A549 (cell line): ENCODE data around the gene SPDL1.

Experiments used
- BHLHE40 ChIP-seq: IDR thresholded peaks from 2 replicates; pipeline ENCODE4 v1.6.1; 2012; ENCODE audit warnings: low read depth, low read length, inconsistent platforms
- CBX2 ChIP-seq: fragments of 200-600 bp; sonication (generic); IDR thresholded peaks from 2 replicates; pipeline ENCODE4 v1.6.1; 2016; ENCODE audit warnings: low read depth, mild to moderate bottlenecking, borderline replicate concordance
- EP300 ChIP-seq, 2 experiments: fragments of >200 bp; sonication (Bioruptor Twin); formaldehyde crosslinking; IDR thresholded peaks; 2 replicates in 1 of 2; 3 replicates in 1 of 2; pipeline ENCODE4 v1.6.1; 2016 to 2017
- POLR2A ChIP-seq: IDR thresholded peaks from 2 replicates; pipeline ENCODE4 v1.6.1; 2012; ENCODE audit warnings: mild to moderate bottlenecking, low read length
- POLR2AphosphoS2 ChIP-seq: conservative IDR thresholded peaks from 2 replicates; pipeline ENCODE4 v1.6.1; 2012; ENCODE audit warnings: low read length, improper control_type of control experiment, inconsistent platforms
- ZC3H11A ChIP-seq: fragments of 450-650 bp; IDR thresholded peaks from 2 replicates; pipeline ENCODE4 v1.6.1; 2014; ENCODE audit warnings: antibody characterized with exemption, mild to moderate bottlenecking
- TF ChIP-seq, protein P1 (sequence below): fragments of >200 bp; sonication (Bioruptor Twin); formaldehyde crosslinking; IDR thresholded peaks from 3 replicates; pipeline ENCODE4 v1.5.1; 2016
- TF ChIP-seq, protein P2 (sequence below): IDR thresholded peaks from 2 replicates; pipeline ENCODE4 v1.6.1; 2012; ENCODE audit warnings: low read depth, borderline replicate concordance
- TF ChIP-seq, protein P3 (sequence below): IDR thresholded peaks from 2 replicates; pipeline ENCODE4 v1.6.1; 2012

DNA sequence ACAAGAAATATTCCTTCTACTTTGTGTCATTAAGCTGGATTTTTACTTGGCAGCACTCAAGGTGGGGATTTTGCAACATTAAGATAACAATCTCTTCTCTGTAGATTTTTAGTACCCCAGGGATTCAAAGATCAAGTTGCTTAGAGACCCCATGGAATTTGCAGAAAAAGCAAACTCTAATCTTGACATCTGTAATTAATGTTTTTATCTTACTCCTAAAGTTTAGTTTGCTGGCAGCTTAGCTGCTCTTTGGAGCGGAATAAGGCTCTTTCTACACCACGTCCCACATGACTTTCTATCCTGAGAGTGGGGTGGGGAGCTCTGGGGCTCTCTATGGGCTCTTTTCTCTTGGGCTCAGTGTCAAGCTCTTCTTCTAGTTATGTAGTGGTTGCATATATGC is 21.7 kb upstream of the SPDL1 start:
- TF ChIP-seq POLR2AphosphoS2 = no peak
- TF ChIP-seq, protein P1, sequence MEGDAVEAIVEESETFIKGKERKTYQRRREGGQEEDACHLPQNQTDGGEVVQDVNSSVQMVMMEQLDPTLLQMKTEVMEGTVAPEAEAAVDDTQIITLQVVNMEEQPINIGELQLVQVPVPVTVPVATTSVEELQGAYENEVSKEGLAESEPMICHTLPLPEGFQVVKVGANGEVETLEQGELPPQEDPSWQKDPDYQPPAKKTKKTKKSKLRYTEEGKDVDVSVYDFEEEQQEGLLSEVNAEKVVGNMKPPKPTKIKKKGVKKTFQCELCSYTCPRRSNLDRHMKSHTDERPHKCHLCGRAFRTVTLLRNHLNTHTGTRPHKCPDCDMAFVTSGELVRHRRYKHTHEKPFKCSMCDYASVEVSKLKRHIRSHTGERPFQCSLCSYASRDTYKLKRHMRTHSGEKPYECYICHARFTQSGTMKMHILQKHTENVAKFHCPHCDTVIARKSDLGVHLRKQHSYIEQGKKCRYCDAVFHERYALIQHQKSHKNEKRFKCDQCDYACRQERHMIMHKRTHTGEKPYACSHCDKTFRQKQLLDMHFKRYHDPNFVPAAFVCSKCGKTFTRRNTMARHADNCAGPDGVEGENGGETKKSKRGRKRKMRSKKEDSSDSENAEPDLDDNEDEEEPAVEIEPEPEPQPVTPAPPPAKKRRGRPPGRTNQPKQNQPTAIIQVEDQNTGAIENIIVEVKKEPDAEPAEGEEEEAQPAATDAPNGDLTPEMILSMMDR = no peak
- TF ChIP-seq, protein P2, sequence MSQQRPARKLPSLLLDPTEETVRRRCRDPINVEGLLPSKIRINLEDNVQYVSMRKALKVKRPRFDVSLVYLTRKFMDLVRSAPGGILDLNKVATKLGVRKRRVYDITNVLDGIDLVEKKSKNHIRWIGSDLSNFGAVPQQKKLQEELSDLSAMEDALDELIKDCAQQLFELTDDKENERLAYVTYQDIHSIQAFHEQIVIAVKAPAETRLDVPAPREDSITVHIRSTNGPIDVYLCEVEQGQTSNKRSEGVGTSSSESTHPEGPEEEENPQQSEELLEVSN = no peak
- no peak for TF ChIP-seq POLR2A
- TF ChIP-seq BHLHE40 = no peak
- TF ChIP-seq, protein P3, sequence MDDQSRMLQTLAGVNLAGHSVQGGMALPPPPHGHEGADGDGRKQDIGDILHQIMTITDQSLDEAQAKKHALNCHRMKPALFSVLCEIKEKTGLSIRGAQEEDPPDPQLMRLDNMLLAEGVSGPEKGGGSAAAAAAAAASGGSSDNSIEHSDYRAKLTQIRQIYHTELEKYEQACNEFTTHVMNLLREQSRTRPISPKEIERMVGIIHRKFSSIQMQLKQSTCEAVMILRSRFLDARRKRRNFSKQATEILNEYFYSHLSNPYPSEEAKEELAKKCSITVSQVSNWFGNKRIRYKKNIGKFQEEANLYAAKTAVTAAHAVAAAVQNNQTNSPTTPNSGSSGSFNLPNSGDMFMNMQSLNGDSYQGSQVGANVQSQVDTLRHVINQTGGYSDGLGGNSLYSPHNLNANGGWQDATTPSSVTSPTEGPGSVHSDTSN = no peak
- no peak for TF ChIP-seq ZC3H11A
- no peak for TF ChIP-seq EP300 (IDR thresholded peaks at IDR 0.05)
- no peak for TF ChIP-seq CBX2
